Mesenchymal stem cell (in vitro differentiated cells and primary cell): ENCODE data around the gene SHISA8.

Experiments used
- DNase-seq: peaks from one replicate; pipeline ENCODE4 v3.0.0-alpha.2; 2013
- H2AFZ ChIP-seq: one replicate; pipeline ENCODE4 v1.6.1; 2013; ENCODE audit warnings: low read depth, mild to moderate bottlenecking, control low read depth, inconsistent platforms, low read length, moderate library complexity
- H2AK5ac ChIP-seq: 2 replicates; pipeline ENCODE4 v1.6.1; 2013; ENCODE audit warnings: low read length, moderate library complexity, mild to moderate bottlenecking, inconsistent platforms; ENCODE audit not compliant: severe bottlenecking
- H2BK120ac ChIP-seq: one replicate; pipeline ENCODE4 v1.6.1; 2013; ENCODE audit warnings: low read depth, mild to moderate bottlenecking, inconsistent platforms, low read length, moderate library complexity
- H2BK12ac ChIP-seq, 2 experiments: one replicate each; pipeline ENCODE4 v1.6.1; 2013; ENCODE audit warnings: inconsistent platforms in 2 of 2, low read length in 2 of 2, mild to moderate bottlenecking in 2 of 2, moderate library complexity in 2 of 2, control low read depth in 1 of 2
- H2BK15ac ChIP-seq: one replicate; pipeline ENCODE4 v1.6.1; 2013; ENCODE audit warnings: mild to moderate bottlenecking, low read depth, inconsistent platforms; ENCODE audit not compliant: poor library complexity, severe bottlenecking
- H2BK5ac ChIP-seq: 2 replicates; pipeline ENCODE4 v1.6.1; 2013; ENCODE audit warnings: low read depth, mild to moderate bottlenecking, low read length, control low read depth, inconsistent platforms; ENCODE audit not compliant: poor library complexity, severe bottlenecking
- H3K14ac ChIP-seq, 2 experiments: one replicate each; pipeline ENCODE4 v1.6.1; 2013; ENCODE audit warnings: inconsistent platforms in 2 of 2, low read length in 2 of 2, control low read depth in 1 of 2, mild to moderate bottlenecking in 1 of 2, moderate library complexity in 1 of 2
- H3K18ac ChIP-seq, 2 experiments: one replicate each; pipeline ENCODE4 v1.6.1; 2013; ENCODE audit warnings: inconsistent platforms in 2 of 2, low read length in 2 of 2, control low read depth in 1 of 2, low read depth in 1 of 2, mild to moderate bottlenecking in 1 of 2
- H3K23ac ChIP-seq, 2 experiments: one replicate each; pipeline ENCODE4 v1.6.1; 2013; ENCODE audit warnings: inconsistent platforms in 2 of 2, low read length in 2 of 2, mild to moderate bottlenecking in 2 of 2, moderate library complexity in 2 of 2, control low read depth in 1 of 2
- H3K27ac ChIP-seq: 2 replicates; pipeline ENCODE4 v1.5.1; 2013; ENCODE audit warnings: mild to moderate bottlenecking, moderate library complexity, low read length, control low read depth, inconsistent platforms; ENCODE audit not compliant: poor library complexity, severe bottlenecking
- H3K27me3 ChIP-seq, 2 experiments: 2 replicates each; pipeline versions ENCODE4 v1.6.1 to v1.7.0; 2013; ENCODE audit warnings: low read length in 2 of 2, mild to moderate bottlenecking in 2 of 2, moderate library complexity in 2 of 2, control low read depth in 1 of 2, inconsistent platforms in 1 of 2; ENCODE audit not compliant: control insufficient read depth in 1 of 2, insufficient read depth in 1 of 2
- H3K36me3 ChIP-seq, 2 experiments: 2 replicates each; pipeline versions ENCODE4 v1.6.1 to v1.7.0; 2013; ENCODE audit warnings: low read length in 2 of 2, control low read depth in 1 of 2, inconsistent platforms in 1 of 2, low read depth in 1 of 2, mild to moderate bottlenecking in 1 of 2; ENCODE audit not compliant: insufficient read depth in 2 of 2, control insufficient read depth in 1 of 2
- H3K4ac ChIP-seq, 2 experiments: one replicate each; pipeline ENCODE4 v1.6.1; 2013; ENCODE audit warnings: inconsistent platforms in 2 of 2, low read length in 2 of 2, mild to moderate bottlenecking in 2 of 2, moderate library complexity in 2 of 2, control low read depth in 1 of 2, low read depth in 1 of 2
- H3K4me1 ChIP-seq: 2 replicates; pipeline ENCODE4 v1.6.1; 2013; ENCODE audit warnings: low read depth, low read length, control low read depth; ENCODE audit not compliant: control insufficient read depth, insufficient read depth
- H3K4me2 ChIP-seq: 2 replicates; pipeline ENCODE4 v1.6.1; 2013; ENCODE audit warnings: low read length, mild to moderate bottlenecking, inconsistent platforms; ENCODE audit not compliant: poor library complexity, severe bottlenecking
- H3K4me3 ChIP-seq, 2 experiments: 2 replicates each; pipeline versions ENCODE4 v1.5.1 to v1.7.0; 2013; ENCODE audit warnings: low read length in 2 of 2, mild to moderate bottlenecking in 2 of 2, control low read depth in 1 of 2, low read depth in 1 of 2; ENCODE audit not compliant: insufficient read depth in 1 of 2
- H3K79me1 ChIP-seq: replicated peaks from 2 replicates; pipeline ENCODE4 v1.6.1; 2013; ENCODE audit warnings: mild to moderate bottlenecking, control low read depth, low read length, inconsistent platforms; ENCODE audit not compliant: poor library complexity, severe bottlenecking
- H3K9ac ChIP-seq: 2 replicates; pipeline ENCODE4 v1.7.0; 2013; ENCODE audit warnings: mild to moderate bottlenecking, low read length, moderate library complexity
- H3K9me3 ChIP-seq: 2 replicates; pipeline ENCODE4 v1.7.0; 2013; ENCODE audit warnings: mild to moderate bottlenecking, low read length; ENCODE audit not compliant: control insufficient read depth
- H4K8ac ChIP-seq: one replicate; pipeline ENCODE4 v1.6.1; 2013; ENCODE audit warnings: inconsistent platforms, mild to moderate bottlenecking, low read length, moderate library complexity
- H4K91ac ChIP-seq: one replicate; pipeline ENCODE4 v1.6.1; 2013; ENCODE audit warnings: mild to moderate bottlenecking, low read length, inconsistent platforms
- WGBS: methylation state at CpG from one replicate; pipeline ENCODE4 v1.1.7; 2013; ENCODE audit warnings: mixed read lengths; 5-methylcytosine and 5-hydroxymethylcytosine counted together

The SHISA8 gene

GRCh38 chr22:41917375-41917902 is 2.6 kb upstream of the SHISA8 start:
- Histone ChIP-seq H3K9me3 (no peaks in the 10 kb centered on the region), H3K4me2 (no peak overlapping the region), H3K9ac (no peak overlapping the region), H2BK120ac (no peak overlapping the region), H2AK5ac (no peak overlapping the region), H2BK12ac (no peak overlapping the region), H3K14ac (no peak overlapping the region), H2BK5ac (no peak overlapping the region), H4K8ac (no peak overlapping the region), H3K36me3 (no peaks in the 10 kb centered on the region), H3K18ac (no peak overlapping the region), H3K27me3 (peaks cover 39 to 61% of the 10 kb centered on the region in 2 experiments), H3K23ac (no peak overlapping the region), H3K79me1 (no peaks in the 10 kb centered on the region), H2BK15ac (no peak overlapping the region), H3K4ac (no peak overlapping the region), H4K91ac (no peak overlapping the region), H3K27ac (no peak overlapping the region), H2AFZ (no peak overlapping the region), H3K4me3 (no peak overlapping the region), H3K4me1 (peaks cover 41% of the 10 kb centered on the region)
- DNase-seq, result no peak
- 87% methylated on average over 11 of the region's 11 CpGs for WGBS

GRCh38 chr22:41916745-41917358 is 2.0 kb upstream of the SHISA8 start:
- no peak overlapping the region for H2AFZ ChIP-seq
- no peak overlapping the region for H3K4me3 ChIP-seq
- 49% methylated on average over 10 of the region's 10 CpGs for WGBS
- H3K23ac ChIP-seq, result no peak overlapping the region
- H3K14ac ChIP-seq, result no peak overlapping the region
- H3K36me3 ChIP-seq, result no peaks in the 10 kb centered on the region
- no peak overlapping the region for H4K91ac ChIP-seq
- no peak overlapping the region for H2AK5ac ChIP-seq
- no peak overlapping the region for H3K4me2 ChIP-seq
- H4K8ac ChIP-seq, result no peak overlapping the region
- peaks cover 41% of the 10 kb centered on the region for H3K4me1 ChIP-seq
- no peak overlapping the region for H2BK15ac ChIP-seq
- H2BK12ac ChIP-seq, result no peak overlapping the region
- H3K4ac ChIP-seq, result no peak overlapping the region
- H2BK5ac ChIP-seq, result no peak overlapping the region
- no peak overlapping the region for H3K27ac ChIP-seq
- H3K27me3 ChIP-seq, result peaks cover 45 to 67% of the 10 kb centered on the region in 2 experiments
- no peak overlapping the region for H2BK120ac ChIP-seq
- H3K9ac ChIP-seq, result no peak overlapping the region
- DNase-seq, result no peak
- H3K18ac ChIP-seq, result no peak overlapping the region
- no peaks in the 10 kb centered on the region for H3K9me3 ChIP-seq
- H3K79me1 ChIP-seq, result no peaks in the 10 kb centered on the region

- no peak overlapping the region for H2BK15ac ChIP-seq
- H2BK5ac ChIP-seq, result no peak overlapping the region
- no peak overlapping the region for H2AK5ac ChIP-seq
- H3K4me1 ChIP-seq, result peaks cover 45% of the 10 kb centered on the region
- H2BK120ac ChIP-seq, result no peak overlapping the region
- H3K36me3 ChIP-seq, result no peaks in the 10 kb centered on the region
- H3K18ac ChIP-seq, result no peak overlapping the region
- H3K4me3 ChIP-seq, result no peak overlapping the region
- no peaks in the 10 kb centered on the region for H3K9me3 ChIP-seq
- WGBS, result 34% methylated on average over 6 of the region's 11 CpGs
- no peak overlapping the region for H4K91ac ChIP-seq
- H3K14ac ChIP-seq, result no peak overlapping the region
- no peak overlapping the region for H3K23ac ChIP-seq
- no peaks in the 10 kb centered on the region for H3K79me1 ChIP-seq
- H3K27ac ChIP-seq, result no peak overlapping the region
- peaks cover 54 to 76% of the 10 kb centered on the region in 2 experiments for H3K27me3 ChIP-seq
- H4K8ac ChIP-seq, result no peak overlapping the region
- no peak overlapping the region for H2AFZ ChIP-seq
- no peak overlapping the region for H3K4ac ChIP-seq
- DNase-seq, result no peak
- no peak overlapping the region for H3K4me2 ChIP-seq
- no peak overlapping the region for H3K9ac ChIP-seq
- no peak overlapping the region for H2BK12ac ChIP-seq
These were observed 1.1 kb upstream of the SHISA8 start for GRCh38 chr22:41915786-41916493.

GRCh38 chr22:41914611-41915034 is 251 bp downstream of the SHISA8 start:
- H2BK12ac ChIP-seq, result no peak overlapping the region
- H3K14ac ChIP-seq, result no peak overlapping the region
- no peak overlapping the region for H2BK15ac ChIP-seq
- H4K91ac ChIP-seq, result no peak overlapping the region
- H3K18ac ChIP-seq, result no peak overlapping the region
- no peak overlapping the region for H3K4ac ChIP-seq
- H3K4me2 ChIP-seq, result peak overlapping the region; percentile 68
- peaks cover 57 to 84% of the 10 kb centered on the region in 2 experiments for H3K27me3 ChIP-seq
- H2AFZ ChIP-seq, result no peak overlapping the region
- no peak overlapping the region for H2BK120ac ChIP-seq
- no peak for DNase-seq
- no peaks in the 10 kb centered on the region for H3K9me3 ChIP-seq
- no peak overlapping the region for H2AK5ac ChIP-seq
- under 1% methylated on average over 19 of the region's 67 CpGs for WGBS
- H3K79me1 ChIP-seq, result no peaks in the 10 kb centered on the region
- H3K4me3 ChIP-seq, result no peak overlapping the region
- no peak overlapping the region for H3K9ac ChIP-seq
- H3K23ac ChIP-seq, result no peak overlapping the region
- H2BK5ac ChIP-seq, result no peak overlapping the region
- H3K36me3 ChIP-seq, result no peaks in the 10 kb centered on the region
- H4K8ac ChIP-seq, result no peak overlapping the region
- no peak overlapping the region for H3K27ac ChIP-seq
- peaks cover 55% of the 10 kb centered on the region for H3K4me1 ChIP-seq
